Coronary artery (tissue), 2 donors: ENCODE results near the gene HHIP.

Experiments used
- DNase-seq: peaks from one replicate; pipeline ENCODE4 v3.0.0-alpha.2; 2017; ENCODE audit warnings: low spot score
- H3K27ac ChIP-seq, 2 donors: fragments of 200-600 bp; sonication (generic); one replicate each; pipeline ENCODE4 v1.5.1; 2016 to 2019
- H3K4me3 ChIP-seq: fragments of 200-600 bp; sonication (generic); 2 replicates; pipeline ENCODE4 v1.5.1; 2016; ENCODE audit warnings: mild to moderate bottlenecking, moderate library complexity
- CTCF ChIP-seq: fragments of 200-600 bp; sonication (generic); IDR thresholded peaks from one replicate; pipeline ENCODE4 v1.5.1; 2019; ENCODE audit warnings: antibody characterized with exemption

HHIP gene

GRCh38 chr4:144729175-144729574 lies 83.2 kb downstream of the HHIP start:
- H3K27ac ChIP-seq = no peak overlapping the region
- no peak for TF ChIP-seq CTCF
- H3K4me3 ChIP-seq = no peak overlapping the region
- DNase-seq = no peak

GRCh38 chr4:144732584-144733428 lies 86.8 kb downstream of the HHIP start:
- no peak for DNase-seq
- H3K4me3 ChIP-seq = no peak overlapping the region
- H3K27ac ChIP-seq = no peak overlapping the region
- no peak for TF ChIP-seq CTCF

- Histone ChIP-seq H3K4me3 (no peak overlapping the region), H3K27ac (no peak overlapping the region)
- TF ChIP-seq CTCF = no peak
- DNase-seq = no peak
Observed at GRCh38 chr4:144733566-144733965, 87.6 kb downstream of the HHIP start.

GRCh38 chr4:144734522-144734921 lies 88.6 kb downstream of the HHIP start:
- no peak overlapping the region for H3K4me3 ChIP-seq
- TF ChIP-seq CTCF = no peak
- DNase-seq = no peak
- no peak overlapping the region for H3K27ac ChIP-seq

GRCh38 chr4:144738649-144739048 lies 92.7 kb downstream of the HHIP start:
- no peak for DNase-seq
- TF ChIP-seq CTCF = no peak
- no peak overlapping the region for H3K27ac ChIP-seq
- H3K4me3 ChIP-seq = no peak overlapping the region

- TF ChIP-seq CTCF = no peak
- H3K27ac ChIP-seq = no peak overlapping the region
- no peak for DNase-seq
- no peak overlapping the region for H3K4me3 ChIP-seq
Observed at GRCh38 chr4:144739511-144740033, 93.6 kb downstream of the HHIP start.

- H3K4me3 ChIP-seq = no peak overlapping the region
- no peak for TF ChIP-seq CTCF
- DNase-seq = no peak
Observed at GRCh38 chr4:144740316-144740715, 94.4 kb downstream of the HHIP start.

More at GRCh38 chr4:144740316-144740715, 94.4 kb downstream of the HHIP start:
- H3K27ac ChIP-seq = no peak overlapping the region
